ENCODE data around the gene ACMSD. TPM values are rescaled to one million over a fixed set of nuclear protein-coding genes. Genes with fewer than 3 reads are reported as not detected.

Gene ACMSD
- total and polyA plus RNA-seq, 2 of the 13 experiments (the other 11 are each of a cell fraction or from before 2014, with no cell fraction given): not detected

DNA sequence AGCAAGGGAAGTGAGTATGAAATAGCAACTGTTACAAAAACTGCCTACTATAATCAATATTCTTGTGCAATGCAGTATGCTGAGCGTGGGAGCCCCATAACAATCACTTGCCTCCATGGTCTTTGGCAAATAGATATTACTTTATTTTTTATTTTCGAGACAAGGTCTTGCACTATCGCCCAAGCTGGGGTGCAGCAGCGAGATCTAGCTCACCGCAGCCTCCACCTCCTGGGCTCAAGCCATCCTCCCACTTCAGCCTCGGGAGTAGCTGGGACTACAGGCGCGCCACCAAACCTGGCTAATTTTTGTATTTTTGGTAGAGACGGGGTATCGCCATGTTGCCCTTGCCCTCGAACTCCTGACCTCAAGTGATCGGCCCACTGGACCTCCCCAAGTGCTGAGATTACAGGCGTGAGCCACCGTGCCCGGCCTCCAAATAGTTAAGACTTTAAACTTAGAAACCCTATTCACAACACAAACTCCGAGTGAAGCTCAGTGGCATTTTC, 79.0 kb downstream of the ACMSD start (continued):
- TF ChIP-seq, protein P1, sequence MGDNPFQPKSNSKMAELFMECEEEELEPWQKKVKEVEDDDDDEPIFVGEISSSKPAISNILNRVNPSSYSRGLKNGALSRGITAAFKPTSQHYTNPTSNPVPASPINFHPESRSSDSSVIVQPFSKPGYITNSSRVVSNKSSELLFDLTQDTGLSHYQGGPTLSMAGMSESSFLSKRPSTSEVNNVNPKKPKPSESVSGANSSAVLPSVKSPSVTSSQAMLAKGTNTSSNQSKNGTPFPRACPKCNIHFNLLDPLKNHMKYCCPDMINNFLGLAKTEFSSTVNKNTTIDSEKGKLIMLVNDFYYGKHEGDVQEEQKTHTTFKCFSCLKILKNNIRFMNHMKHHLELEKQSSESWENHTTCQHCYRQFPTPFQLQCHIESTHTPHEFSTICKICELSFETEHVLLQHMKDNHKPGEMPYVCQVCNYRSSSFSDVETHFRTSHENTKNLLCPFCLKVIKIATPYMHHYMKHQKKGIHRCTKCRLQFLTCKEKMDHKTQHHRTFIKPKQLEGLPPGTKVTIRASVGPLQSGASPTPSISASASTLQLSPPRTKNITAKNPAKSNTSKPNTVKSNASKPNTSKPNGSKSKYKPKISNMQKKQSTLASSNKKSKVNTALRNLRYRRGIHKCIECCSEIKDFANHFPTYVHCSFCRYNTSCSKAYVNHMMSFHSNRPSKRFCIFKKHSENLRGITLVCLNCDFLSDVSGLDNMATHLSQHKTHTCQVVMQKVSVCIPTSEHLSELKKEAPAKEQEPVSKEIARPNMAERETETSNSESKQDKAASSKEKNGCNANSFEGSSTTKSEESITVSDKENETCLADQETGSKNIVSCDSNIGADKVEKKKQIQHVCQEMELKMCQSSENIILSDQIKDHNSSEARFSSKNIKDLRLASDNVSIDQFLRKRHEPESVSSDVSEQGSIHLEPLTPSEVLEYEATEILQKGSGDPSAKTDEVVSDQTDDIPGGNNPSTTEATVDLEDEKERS (CRISPR knock-in tag; IDR thresholded peaks at IDR 0.05): 0 out of 2 replicates have a peak, but pooled peaks have one; percentile 11
- TF ChIP-seq NFE2 (CRISPR knock-in tag; IDR thresholded peaks at IDR 0.05) (no peak), TBL1XR1 (IDR thresholded peaks at IDR 0.05; ENCODE audit: borderline replicate concordance, low read length, partially characterized antibody) (no peak), RARG (CRISPR knock-in tag; IDR thresholded peaks at IDR 0.05; ENCODE audit: low read depth) (no peak), POLR2AphosphoS2 (IDR thresholded peaks at IDR 0.05; ENCODE audit: low read depth, low read length) (no peak), TCF7 (IDR thresholded peaks at IDR 0.05; ENCODE audit: low read depth) (no peak), CCDC6 (CRISPR knock-in tag; IDR thresholded peaks at IDR 0.05) (no peak), TOE1 (CRISPR knock-in tag; IDR thresholded peaks at IDR 0.05) (no peak), SRY (CRISPR knock-in tag; IDR thresholded peaks at IDR 0.05) (no peak), ZNF496 (CRISPR knock-in tag; IDR thresholded peaks at IDR 0.05; ENCODE audit: insufficient replicate concordance) (no peak), MED13 (CRISPR knock-in tag; IDR thresholded peaks at IDR 0.05) (no peak), KDM2A (CRISPR knock-in tag; IDR thresholded peaks at IDR 0.05; ENCODE audit: borderline replicate concordance, low read depth) (peak; percentile 34; the same call in 1 of the 2 replicates), ZMYM3 (CRISPR knock-in tag; IDR thresholded peaks at IDR 0.05) (peak; percentile 71), CHD4 (IDR thresholded peaks at IDR 0.05; ENCODE audit: borderline replicate concordance, low read length) (no peak), ZNF180 (CRISPR knock-in tag; IDR thresholded peaks at IDR 0.05; ENCODE audit: borderline replicate concordance, low read depth) (no peak)
- TF ChIP-seq, protein P2, sequence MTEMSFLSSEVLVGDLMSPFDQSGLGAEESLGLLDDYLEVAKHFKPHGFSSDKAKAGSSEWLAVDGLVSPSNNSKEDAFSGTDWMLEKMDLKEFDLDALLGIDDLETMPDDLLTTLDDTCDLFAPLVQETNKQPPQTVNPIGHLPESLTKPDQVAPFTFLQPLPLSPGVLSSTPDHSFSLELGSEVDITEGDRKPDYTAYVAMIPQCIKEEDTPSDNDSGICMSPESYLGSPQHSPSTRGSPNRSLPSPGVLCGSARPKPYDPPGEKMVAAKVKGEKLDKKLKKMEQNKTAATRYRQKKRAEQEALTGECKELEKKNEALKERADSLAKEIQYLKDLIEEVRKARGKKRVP (CRISPR knock-in tag; IDR thresholded peaks at IDR 0.05): no peak
- TF ChIP-seq, protein P3, sequence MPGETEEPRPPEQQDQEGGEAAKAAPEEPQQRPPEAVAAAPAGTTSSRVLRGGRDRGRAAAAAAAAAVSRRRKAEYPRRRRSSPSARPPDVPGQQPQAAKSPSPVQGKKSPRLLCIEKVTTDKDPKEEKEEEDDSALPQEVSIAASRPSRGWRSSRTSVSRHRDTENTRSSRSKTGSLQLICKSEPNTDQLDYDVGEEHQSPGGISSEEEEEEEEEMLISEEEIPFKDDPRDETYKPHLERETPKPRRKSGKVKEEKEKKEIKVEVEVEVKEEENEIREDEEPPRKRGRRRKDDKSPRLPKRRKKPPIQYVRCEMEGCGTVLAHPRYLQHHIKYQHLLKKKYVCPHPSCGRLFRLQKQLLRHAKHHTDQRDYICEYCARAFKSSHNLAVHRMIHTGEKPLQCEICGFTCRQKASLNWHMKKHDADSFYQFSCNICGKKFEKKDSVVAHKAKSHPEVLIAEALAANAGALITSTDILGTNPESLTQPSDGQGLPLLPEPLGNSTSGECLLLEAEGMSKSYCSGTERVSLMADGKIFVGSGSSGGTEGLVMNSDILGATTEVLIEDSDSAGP (CRISPR knock-in tag; IDR thresholded peaks at IDR 0.05; ENCODE audit: borderline replicate concordance): no peak; the same call in 1 of the 2 replicates
- TF ChIP-seq, protein P4, sequence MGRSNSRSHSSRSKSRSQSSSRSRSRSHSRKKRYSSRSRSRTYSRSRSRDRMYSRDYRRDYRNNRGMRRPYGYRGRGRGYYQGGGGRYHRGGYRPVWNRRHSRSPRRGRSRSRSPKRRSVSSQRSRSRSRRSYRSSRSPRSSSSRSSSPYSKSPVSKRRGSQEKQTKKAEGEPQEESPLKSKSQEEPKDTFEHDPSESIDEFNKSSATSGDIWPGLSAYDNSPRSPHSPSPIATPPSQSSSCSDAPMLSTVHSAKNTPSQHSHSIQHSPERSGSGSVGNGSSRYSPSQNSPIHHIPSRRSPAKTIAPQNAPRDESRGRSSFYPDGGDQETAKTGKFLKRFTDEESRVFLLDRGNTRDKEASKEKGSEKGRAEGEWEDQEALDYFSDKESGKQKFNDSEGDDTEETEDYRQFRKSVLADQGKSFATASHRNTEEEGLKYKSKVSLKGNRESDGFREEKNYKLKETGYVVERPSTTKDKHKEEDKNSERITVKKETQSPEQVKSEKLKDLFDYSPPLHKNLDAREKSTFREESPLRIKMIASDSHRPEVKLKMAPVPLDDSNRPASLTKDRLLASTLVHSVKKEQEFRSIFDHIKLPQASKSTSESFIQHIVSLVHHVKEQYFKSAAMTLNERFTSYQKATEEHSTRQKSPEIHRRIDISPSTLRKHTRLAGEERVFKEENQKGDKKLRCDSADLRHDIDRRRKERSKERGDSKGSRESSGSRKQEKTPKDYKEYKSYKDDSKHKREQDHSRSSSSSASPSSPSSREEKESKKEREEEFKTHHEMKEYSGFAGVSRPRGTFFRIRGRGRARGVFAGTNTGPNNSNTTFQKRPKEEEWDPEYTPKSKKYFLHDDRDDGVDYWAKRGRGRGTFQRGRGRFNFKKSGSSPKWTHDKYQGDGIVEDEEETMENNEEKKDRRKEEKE (IDR thresholded peaks at IDR 0.05): no peak
- TF ChIP-seq, protein P5, sequence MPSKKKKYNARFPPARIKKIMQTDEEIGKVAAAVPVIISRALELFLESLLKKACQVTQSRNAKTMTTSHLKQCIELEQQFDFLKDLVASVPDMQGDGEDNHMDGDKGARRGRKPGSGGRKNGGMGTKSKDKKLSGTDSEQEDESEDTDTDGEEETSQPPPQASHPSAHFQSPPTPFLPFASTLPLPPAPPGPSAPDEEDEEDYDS (CRISPR knock-in tag; IDR thresholded peaks at IDR 0.05): no peak
- TF ChIP-seq, protein P6, sequence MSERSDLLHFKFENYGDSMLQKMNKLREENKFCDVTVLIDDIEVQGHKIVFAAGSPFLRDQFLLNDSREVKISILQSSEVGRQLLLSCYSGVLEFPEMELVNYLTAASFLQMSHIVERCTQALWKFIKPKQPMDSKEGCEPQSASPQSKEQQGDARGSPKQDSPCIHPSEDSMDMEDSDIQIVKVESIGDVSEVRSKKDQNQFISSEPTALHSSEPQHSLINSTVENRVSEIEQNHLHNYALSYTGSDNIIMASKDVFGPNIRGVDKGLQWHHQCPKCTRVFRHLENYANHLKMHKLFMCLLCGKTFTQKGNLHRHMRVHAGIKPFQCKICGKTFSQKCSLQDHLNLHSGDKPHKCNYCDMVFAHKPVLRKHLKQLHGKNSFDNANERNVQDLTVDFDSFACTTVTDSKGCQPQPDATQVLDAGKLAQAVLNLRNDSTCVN (CRISPR knock-in tag; IDR thresholded peaks at IDR 0.05; ENCODE audit: borderline replicate concordance): no peak
